ENCODE measurements around the gene LAIR1. TPM values are rescaled to one million over a fixed set of nuclear protein-coding genes. Genes with fewer than 3 reads are reported as not detected.
"Not testable (repeated sequence)": the region's sequence is repeated elsewhere in the genome, so short reads cannot be mapped to it uniquely, and the experiment has no call there.

The LAIR1 gene
- total RNA-seq, 1 donor from 2014 or later: 11.1 TPM

DNA sequence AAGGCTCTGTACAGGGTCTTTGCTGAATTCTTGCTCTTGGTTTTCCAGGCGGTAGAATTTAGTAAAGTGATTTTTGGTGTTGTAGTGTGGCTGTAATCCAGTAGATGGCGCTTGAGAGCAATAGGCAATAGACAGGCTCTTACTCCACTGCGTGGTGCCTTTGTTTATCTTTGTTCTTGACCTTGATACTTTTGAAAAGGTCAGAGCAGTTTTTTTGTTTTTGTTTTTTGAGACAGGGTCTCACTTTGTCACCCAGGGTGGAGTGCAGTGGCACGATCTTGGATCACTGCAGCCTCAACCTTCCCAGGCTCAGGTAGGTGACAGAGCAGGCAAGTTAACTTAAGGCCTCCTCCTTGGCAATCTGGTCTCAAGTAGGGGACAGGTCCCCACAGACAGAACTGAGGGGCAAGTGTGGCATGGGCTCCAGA is 39.5 kb downstream of the LAIR1 start:
- intact Hi-C loops (cut with DNase I): no loop called here
- Histone ChIP-seq H3K9me3 (no peaks in the 10 kb centered on the region), H3K4me3 (no peak overlapping the region), H3K27ac (no peak overlapping the region), H3K4me1 (no peaks in the 10 kb centered on the region), H3K27me3 (no peaks in the 10 kb centered on the region), H3K36me3 (no peaks in the 10 kb centered on the region)
- DNase-seq (ENCODE audit: low spot score in 2 of 2): no peak
- TF ChIP-seq, protein P1, sequence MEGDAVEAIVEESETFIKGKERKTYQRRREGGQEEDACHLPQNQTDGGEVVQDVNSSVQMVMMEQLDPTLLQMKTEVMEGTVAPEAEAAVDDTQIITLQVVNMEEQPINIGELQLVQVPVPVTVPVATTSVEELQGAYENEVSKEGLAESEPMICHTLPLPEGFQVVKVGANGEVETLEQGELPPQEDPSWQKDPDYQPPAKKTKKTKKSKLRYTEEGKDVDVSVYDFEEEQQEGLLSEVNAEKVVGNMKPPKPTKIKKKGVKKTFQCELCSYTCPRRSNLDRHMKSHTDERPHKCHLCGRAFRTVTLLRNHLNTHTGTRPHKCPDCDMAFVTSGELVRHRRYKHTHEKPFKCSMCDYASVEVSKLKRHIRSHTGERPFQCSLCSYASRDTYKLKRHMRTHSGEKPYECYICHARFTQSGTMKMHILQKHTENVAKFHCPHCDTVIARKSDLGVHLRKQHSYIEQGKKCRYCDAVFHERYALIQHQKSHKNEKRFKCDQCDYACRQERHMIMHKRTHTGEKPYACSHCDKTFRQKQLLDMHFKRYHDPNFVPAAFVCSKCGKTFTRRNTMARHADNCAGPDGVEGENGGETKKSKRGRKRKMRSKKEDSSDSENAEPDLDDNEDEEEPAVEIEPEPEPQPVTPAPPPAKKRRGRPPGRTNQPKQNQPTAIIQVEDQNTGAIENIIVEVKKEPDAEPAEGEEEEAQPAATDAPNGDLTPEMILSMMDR (IDR thresholded peaks at IDR 0.05): peak; percentile 44 to 54 (median 49)

- Histone ChIP-seq H3K36me3 (no peaks in the 10 kb centered on the region), H3K4me3 (no peak overlapping the region), H3K27ac (no peak overlapping the region), H3K9me3 (no peaks in the 10 kb centered on the region), H3K4me1 (no peaks in the 10 kb centered on the region), H3K27me3 (no peaks in the 10 kb centered on the region)
- intact Hi-C loops (cut with DNase I): no loop called here
- DNase-seq (ENCODE audit: low spot score in 2 of 2): no peak
- TF ChIP-seq, protein P1 (IDR thresholded peaks at IDR 0.05): no peak
Observed at GRCh38 chr19:54324071-54324470, 40.7 kb downstream of the LAIR1 start.

GRCh38 chr19:54322934-54323333 is 41.8 kb downstream of the LAIR1 start:
- H3K27ac ChIP-seq; intact Hi-C loops (cut with DNase I); H3K4me3 ChIP-seq; H3K36me3 ChIP-seq; DNase-seq (ENCODE audit: low spot score in 2 of 2); H3K9me3 ChIP-seq; H3K4me1 ChIP-seq; H3K27me3 ChIP-seq: not testable (repeated sequence)
- TF ChIP-seq, protein P1 (IDR thresholded peaks at IDR 0.05): peak in 1 of 3 experiments; percentile 12

DNA sequence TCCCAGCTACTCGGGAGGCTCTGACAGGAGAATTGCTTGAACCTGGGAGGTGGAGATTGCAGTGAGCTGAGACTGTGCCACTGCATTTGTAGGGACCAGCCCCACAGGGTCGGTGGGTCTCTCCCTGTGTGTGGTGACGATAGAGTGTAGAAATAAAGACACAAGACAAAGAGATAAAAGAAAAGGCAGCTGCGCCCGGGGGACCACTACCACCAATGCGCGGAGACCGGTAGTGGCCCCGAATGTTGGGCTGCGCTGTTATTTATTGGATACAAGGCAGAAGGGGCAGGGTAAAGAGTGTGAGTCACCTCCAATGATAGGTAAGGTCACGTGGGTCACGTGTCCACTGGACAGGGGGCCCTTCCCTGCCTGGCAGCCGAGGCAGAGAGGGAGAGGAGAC is 42.4 kb downstream of the LAIR1 start:
- H3K4me1 ChIP-seq; H3K4me3 ChIP-seq; H3K9me3 ChIP-seq; H3K36me3 ChIP-seq; DNase-seq (ENCODE audit: low spot score in 2 of 2); H3K27ac ChIP-seq; H3K27me3 ChIP-seq; intact Hi-C loops (cut with DNase I): not testable (repeated sequence)

GRCh38 chr19:54319892-54320670 is 44.6 kb downstream of the LAIR1 start:
- intact Hi-C loops (cut with DNase I): no loop called here
- H3K36me3 ChIP-seq: no peaks in the 10 kb centered on the region
- no peak for DNase-seq (ENCODE audit: low spot score in 2 of 2)
- no peak overlapping the region for H3K4me3 ChIP-seq
- H3K9me3 ChIP-seq: no peaks in the 10 kb centered on the region
- H3K27me3 ChIP-seq: no peaks in the 10 kb centered on the region
- no peaks in the 10 kb centered on the region for H3K4me1 ChIP-seq
- H3K27ac ChIP-seq: no peak overlapping the region
- TF ChIP-seq, protein P1 (IDR thresholded peaks at IDR 0.05): no peak

- Histone ChIP-seq H3K4me1 (no peaks in the 10 kb centered on the region), H3K27ac (no peak overlapping the region), H3K27me3 (no peaks in the 10 kb centered on the region), H3K36me3 (no peaks in the 10 kb centered on the region), H3K4me3 (no peak overlapping the region), H3K9me3 (no peaks in the 10 kb centered on the region)
- no peak for DNase-seq (ENCODE audit: low spot score in 2 of 2)
- intact Hi-C loops (cut with DNase I): no loop called here
- TF ChIP-seq, protein P1 (IDR thresholded peaks at IDR 0.05): no peak
Observed at GRCh38 chr19:54319049-54319448, 45.7 kb downstream of the LAIR1 start.

All from ascending aorta (tissue), 2 donors.